Esophagus squamous epithelium (tissue), 4 donors: ENCODE results near the gene SPATS2L.

ENCODE experiments used
- CTCF ChIP-seq, 6 experiments: fragments of 450-650 bp in 4 of 6; fragments of 200-600 bp in 2 of 6; sonication (generic) in 2 of 6; IDR thresholded peaks; one replicate each; pipeline ENCODE4 v1.5.1; 2016 to 2019; ENCODE audit warnings: antibody characterized with exemption in 6 of 6, mild to moderate bottlenecking in 4 of 6, moderate library complexity in 4 of 6
- POLR2A ChIP-seq, 4 donors: fragments of 450-650 bp; IDR thresholded peaks; one replicate each; pipeline ENCODE4 v1.6.1; 2017; ENCODE audit warnings: antibody characterized with exemption in 4 of 4, mild to moderate bottlenecking in 4 of 4, moderate library complexity in 3 of 4

GRCh38 chr2:200470230-200470629, 163.7 kb downstream of the SPATS2L start:
- no peak for TF ChIP-seq CTCF (IDR thresholded peaks at IDR 0.05)
- no peak for TF ChIP-seq POLR2A (IDR thresholded peaks at IDR 0.05)
